Cardiac fibroblast (primary cell): ENCODE measurements around the gene TEKT2.

Experiments
- DNase-seq, 2 donors: peaks; one replicate each; pipeline versions ENCODE4 v3.0.0 to v3.0.0-alpha.2; 2010; ENCODE audit warnings: low read depth in 2 of 2
- H3K4me3 ChIP-seq, 2 donors: replicated peaks in 1 of 2; 1 replicate in 1 of 2; 2 replicates in 1 of 2; pipeline ENCODE4 v1.5.1; 2011; ENCODE audit warnings: low read depth in 2 of 2, low read length in 2 of 2, mild to moderate bottlenecking in 2 of 2, moderate library complexity in 1 of 2
- CTCF ChIP-seq: IDR thresholded peaks from one replicate; pipeline ENCODE4 v1.5.1; 2011; ENCODE audit warnings: low read depth, mild to moderate bottlenecking, low read length, inconsistent platforms

TEKT2 gene

GRCh38 chr1:36055706-36056105 lies 28.2 kb upstream of the TEKT2 start:
- no peak for DNase-seq
- H3K4me3 ChIP-seq: no peak overlapping the region
- TF ChIP-seq CTCF: no peak

DNA sequence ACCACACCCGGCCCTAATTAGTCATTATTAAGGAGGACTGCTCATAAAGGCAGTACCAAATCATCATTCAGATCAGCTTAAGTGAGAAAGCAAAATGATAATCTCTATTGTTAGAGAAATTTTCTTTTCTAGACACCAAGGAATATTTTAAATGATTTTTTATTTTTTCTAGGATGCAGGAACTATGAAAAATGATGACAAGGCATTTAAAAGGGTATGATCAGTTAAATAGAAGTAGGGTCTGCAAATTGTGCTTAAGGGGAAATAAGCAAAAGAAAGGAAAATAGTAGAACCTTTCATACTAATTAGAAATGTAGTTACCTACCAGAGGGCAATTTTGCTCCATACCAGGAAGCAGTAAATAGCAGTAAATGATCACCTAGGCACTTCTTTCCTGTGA lies 21.6 kb upstream of the TEKT2 start:
- no peak for TF ChIP-seq CTCF
- H3K4me3 ChIP-seq: no peak overlapping the region
- DNase-seq: no peak

DNA sequence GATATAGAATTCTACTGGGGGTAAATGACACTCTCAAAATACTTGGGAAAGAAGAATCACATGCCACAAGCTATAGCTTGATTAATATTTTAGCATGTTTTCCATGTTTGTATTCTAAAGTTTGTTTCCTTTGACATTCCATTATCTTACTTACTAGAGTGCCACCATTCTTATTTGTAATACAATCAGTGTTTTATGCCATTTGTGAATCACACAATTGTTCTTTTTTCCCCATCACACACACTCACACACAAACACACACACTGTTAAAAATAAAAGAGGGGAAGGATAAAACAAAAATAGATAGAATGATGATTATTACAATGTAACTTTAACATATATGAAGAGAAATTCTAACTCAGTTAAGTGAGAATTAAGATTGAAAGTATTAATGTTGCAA lies 16.0 kb upstream of the TEKT2 start:
- H3K4me3 ChIP-seq: no peak overlapping the region
- no peak for DNase-seq
- no peak for TF ChIP-seq CTCF

- DNase-seq: no peak
- no peak for TF ChIP-seq CTCF
- no peak overlapping the region for H3K4me3 ChIP-seq
These were observed 15.0 kb upstream of the TEKT2 start for GRCh38 chr1:36068866-36069265.

DNA sequence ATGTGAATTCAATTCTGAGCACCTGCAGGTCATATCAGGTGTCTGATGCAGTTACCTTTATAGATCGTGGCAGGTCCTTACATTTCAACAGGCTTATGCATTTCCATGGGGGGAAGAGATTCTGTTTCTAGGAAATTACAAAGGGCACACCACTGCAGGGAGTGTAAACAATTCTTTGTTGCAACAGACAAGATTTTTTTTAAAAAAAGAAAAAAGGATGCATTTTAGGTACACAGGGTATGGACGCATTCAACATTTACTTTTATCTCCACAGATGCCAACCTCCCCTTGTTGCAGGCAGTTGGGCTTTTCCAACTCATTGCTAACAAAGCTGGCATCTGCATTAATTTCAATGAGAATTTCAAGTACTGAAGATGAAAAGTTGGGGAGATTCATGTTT lies 13.5 kb upstream of the TEKT2 start:
- H3K4me3 ChIP-seq: no peak overlapping the region
- TF ChIP-seq CTCF: no peak
- no peak for DNase-seq

GRCh38 chr1:36076979-36077573 lies 6.8 kb upstream of the TEKT2 start:
- TF ChIP-seq CTCF: no peak
- no peak overlapping the region for H3K4me3 ChIP-seq
- peak in 1 of 2 donors; percentile 50 for DNase-seq

- no peak for TF ChIP-seq CTCF
- no peak overlapping the region for H3K4me3 ChIP-seq
- no peak for DNase-seq
These were observed 3.7 kb upstream of the TEKT2 start for GRCh38 chr1:36080236-36080635.
